K562 (cell line): ENCODE measurements around the gene FTL. TPM values are rescaled to one million over a fixed set of nuclear protein-coding genes. Genes with fewer than 3 reads are reported as not detected.

Experiments used
- ASH1L ChIP-seq: fragments of 450-650 bp; IDR thresholded peaks from 2 replicates; pipeline ENCODE4 v1.6.1; 2018; ENCODE audit warnings: borderline replicate concordance, mild to moderate bottlenecking, low read depth; ENCODE audit not compliant: partially characterized antibody
- CHD2 ChIP-seq: IDR thresholded peaks from 2 replicates; pipeline ENCODE4 v1.6.1; 2011; ENCODE audit warnings: low read depth, low read length
- EHMT2 ChIP-seq: fragments of 450-650 bp; IDR thresholded peaks from 2 replicates; pipeline ENCODE4 v1.6.1; 2018; ENCODE audit warnings: antibody characterized with exemption
- FOXJ3 ChIP-seq: sonication (generic); formaldehyde crosslinking; IDR thresholded peaks from 2 replicates; pipeline ENCODE4 v1.4.0; 2020; ENCODE audit warnings: mild to moderate bottlenecking, missing genetic modification reagents
- GMEB1 ChIP-seq: fragments of 250-450 bp; sonication (Bioruptor Pico); IDR thresholded peaks from 2 replicates; pipeline ENCODE4 v1.4.0; 2020; ENCODE audit warnings: mild to moderate bottlenecking
- HNRNPH1 ChIP-seq: fragments of 200-400 bp; formaldehyde crosslinking; optimal IDR thresholded peaks from 2 replicates; pipeline ENCODE3; 2017; ENCODE audit warnings: low read depth, mild to moderate bottlenecking, low read length, moderate library complexity
- JUN ChIP-seq, 2 experiments: sonication (generic) in 1 of 2; formaldehyde crosslinking in 1 of 2; IDR thresholded peaks; 2 replicates each; pipeline versions ENCODE4 v1.6.1 to v1.8.0; 2012 to 2022; ENCODE audit warnings: borderline replicate concordance in 2 of 2, mild to moderate bottlenecking in 2 of 2, improper control_type of control experiment in 1 of 2, low read depth in 1 of 2, low read length in 1 of 2, missing genetic modification reagents in 1 of 2
- NCOA2 ChIP-seq, 2 experiments: fragments of 450-650 bp; IDR thresholded peaks; 2 replicates each; pipeline ENCODE4 v1.6.1; 2018; ENCODE audit warnings: mild to moderate bottlenecking in 2 of 2, moderate library complexity in 1 of 2; ENCODE audit not compliant: partially characterized antibody in 2 of 2
- RBM15 ChIP-seq: fragments of 200-400 bp; formaldehyde crosslinking; IDR thresholded peaks from 2 replicates; pipeline ENCODE4 v1.6.1; 2018; ENCODE audit warnings: mild to moderate bottlenecking, low read length, moderate library complexity; ENCODE audit not compliant: insufficient read depth
- RFX5 ChIP-seq: IDR thresholded peaks from 2 replicates; pipeline ENCODE4 v1.6.1; 2011; ENCODE audit warnings: low read depth, mild to moderate bottlenecking, improper control_type of control experiment, low read length
- TRIM25 ChIP-seq: fragments of 450-650 bp; IDR thresholded peaks from 2 replicates; pipeline ENCODE4 v1.7.0; 2016; ENCODE audit warnings: borderline replicate concordance
- ZNF311 ChIP-seq: fragments of 250-450 bp; sonication (Bioruptor Pico); IDR thresholded peaks from 2 replicates; pipeline ENCODE4 v1.4.0; 2020; ENCODE audit warnings: mild to moderate bottlenecking, moderate library complexity
- ZNF707 ChIP-seq: fragments of 250-450 bp; sonication (Bioruptor Pico); conservative IDR thresholded peaks from 2 replicates; pipeline ENCODE4 v1.8.0; 2022; ENCODE audit warnings: inconsistent platforms, mild to moderate bottlenecking, moderate library complexity
- ZNF75A ChIP-seq: fragments of 450-650 bp; formaldehyde crosslinking; IDR thresholded peaks from 2 replicates; pipeline ENCODE4 v1.4.0; 2020; ENCODE audit warnings: mild to moderate bottlenecking
- ZNF785 ChIP-seq: fragments of 250-450 bp; sonication (Bioruptor Pico); IDR thresholded peaks from 2 replicates; pipeline ENCODE4 v1.4.0; 2020; ENCODE audit warnings: mild to moderate bottlenecking
- polyA plus RNA-seq, 8 experiments: library from polyadenylated mRNA; depleted of rRNA in 4 of 8; stranded (reverse) in 5 of 8; unstranded in 3 of 8; fragments of >200 nt; fragmentation: Nextera tagmentation in 2 of 8; fragmentation: Illumina TruSeq in 1 of 8; extraction: Ambion mirVana in 2 of 8; extraction: Trizol in 1 of 8; gene quantifications; 2 replicates each; pipeline versions ENCODE4 v1.2.1 to v1.2.3, GENCODE V29; 2011 to 2014; ENCODE audit warnings: inconsistent platforms in 1 of 8, missing spikeins in 1 of 8
- total RNA-seq, 7 experiments: library from RNA; depleted of rRNA in 6 of 7; stranded (reverse); fragments of >200 nt in 6 of 7; fragmentation: Illumina TruSeq in 2 of 7; extraction: Trizol in 2 of 7; gene quantifications; 2 replicates each; pipeline versions ENCODE4 v1.2.1 to v1.2.3, GENCODE V29; 2011 to 2021; ENCODE audit warnings: low replicate concordance in 1 of 7
- TF ChIP-seq, protein P1 (sequence below): sonication (generic); formaldehyde crosslinking; IDR thresholded peaks from 2 replicates; pipeline ENCODE4 v1.8.0; 2022; ENCODE audit warnings: missing genetic modification reagents, mild to moderate bottlenecking, moderate library complexity, borderline replicate concordance
- TF ChIP-seq, protein P2 (sequence below): fragments of 450-650 bp; formaldehyde crosslinking; IDR thresholded peaks from 2 replicates; pipeline ENCODE4 v1.4.0; 2020; ENCODE audit warnings: mild to moderate bottlenecking, moderate library complexity
- TF ChIP-seq, protein P3 (sequence below): fragments of 250-450 bp; sonication (Bioruptor Pico); IDR thresholded peaks from 2 replicates; pipeline ENCODE4 v1.4.0; 2020; ENCODE audit warnings: borderline replicate concordance

FTL gene
- total and polyA plus RNA-seq, 9 of the 15 experiments (the other 6 are each of a cell fraction or from before 2014, with no cell fraction given) = 1,231 to 27,415 (median 3,965) TPM

- TF ChIP-seq, protein P1, sequence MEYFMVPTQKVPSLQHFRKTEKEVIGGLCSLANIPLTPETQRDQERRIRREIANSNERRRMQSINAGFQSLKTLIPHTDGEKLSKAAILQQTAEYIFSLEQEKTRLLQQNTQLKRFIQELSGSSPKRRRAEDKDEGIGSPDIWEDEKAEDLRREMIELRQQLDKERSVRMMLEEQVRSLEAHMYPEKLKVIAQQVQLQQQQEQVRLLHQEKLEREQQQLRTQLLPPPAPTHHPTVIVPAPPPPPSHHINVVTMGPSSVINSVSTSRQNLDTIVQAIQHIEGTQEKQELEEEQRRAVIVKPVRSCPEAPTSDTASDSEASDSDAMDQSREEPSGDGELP (CRISPR knock-in tag) = peak; percentile 77
- TF ChIP-seq EHMT2 (no peak), ZNF311 (peak; percentile 78), HNRNPH1 (no peak), RFX5 (no peak), ASH1L (no peak), TRIM25 (no peak), JUN (IDR thresholded peaks at IDR 0.05; ENCODE audit: borderline replicate concordance, low read depth, low read length) (peak; percentile 98), JUN (CRISPR knock-in tag; IDR thresholded peaks at IDR 0.05; ENCODE audit: borderline replicate concordance) (peak; percentile 98), NCOA2 (IDR thresholded peaks at IDR 0.05; ENCODE audit: partially characterized antibody in 2 of 2) (no peak), FOXJ3 (CRISPR knock-in tag) (no peak), RBM15 (no peak), ZNF75A (CRISPR knock-in tag) (no peak; the same call in 1 of the 2 replicates), CHD2 (peak; percentile 58; the same call in 1 of the 2 replicates), ZNF785 (CRISPR knock-in tag) (no peak), GMEB1 (CRISPR knock-in tag) (no peak; the same call in 1 of the 2 replicates), ZNF707 (no peak; the same call in 1 of the 2 replicates)
- TF ChIP-seq, protein P2, sequence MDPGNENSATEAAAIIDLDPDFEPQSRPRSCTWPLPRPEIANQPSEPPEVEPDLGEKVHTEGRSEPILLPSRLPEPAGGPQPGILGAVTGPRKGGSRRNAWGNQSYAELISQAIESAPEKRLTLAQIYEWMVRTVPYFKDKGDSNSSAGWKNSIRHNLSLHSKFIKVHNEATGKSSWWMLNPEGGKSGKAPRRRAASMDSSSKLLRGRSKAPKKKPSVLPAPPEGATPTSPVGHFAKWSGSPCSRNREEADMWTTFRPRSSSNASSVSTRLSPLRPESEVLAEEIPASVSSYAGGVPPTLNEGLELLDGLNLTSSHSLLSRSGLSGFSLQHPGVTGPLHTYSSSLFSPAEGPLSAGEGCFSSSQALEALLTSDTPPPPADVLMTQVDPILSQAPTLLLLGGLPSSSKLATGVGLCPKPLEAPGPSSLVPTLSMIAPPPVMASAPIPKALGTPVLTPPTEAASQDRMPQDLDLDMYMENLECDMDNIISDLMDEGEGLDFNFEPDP (CRISPR knock-in tag) = no peak
- TF ChIP-seq, protein P3, sequence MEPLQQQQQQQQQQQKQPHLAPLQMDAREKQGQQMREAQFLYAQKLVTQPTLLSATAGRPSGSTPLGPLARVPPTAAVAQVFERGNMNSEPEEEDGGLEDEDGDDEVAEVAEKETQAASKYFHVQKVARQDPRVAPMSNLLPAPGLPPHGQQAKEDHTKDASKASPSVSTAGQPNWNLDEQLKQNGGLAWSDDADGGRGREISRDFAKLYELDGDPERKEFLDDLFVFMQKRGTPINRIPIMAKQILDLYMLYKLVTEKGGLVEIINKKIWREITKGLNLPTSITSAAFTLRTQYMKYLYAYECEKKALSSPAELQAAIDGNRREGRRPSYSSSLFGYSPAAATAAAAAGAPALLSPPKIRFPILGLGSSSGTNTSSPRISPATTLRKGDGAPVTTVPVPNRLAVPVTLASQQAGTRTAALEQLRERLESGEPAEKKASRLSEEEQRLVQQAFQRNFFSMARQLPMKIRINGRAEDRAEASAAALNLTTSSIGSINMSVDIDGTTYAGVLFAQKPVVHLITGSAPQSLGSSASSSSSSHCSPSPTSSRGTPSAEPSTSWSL (CRISPR knock-in tag) = no peak
Observed at GRCh38 chr19:48963371-48964204, 1.5 kb upstream of the FTL start (continued).
